ENCODE measurements around the gene RUNX1. TPM values are rescaled to one million over a fixed set of nuclear protein-coding genes. Genes with fewer than 3 reads are reported as not detected.

Gene RUNX1
- total RNA-seq, 1 donor from 2014 or later = 18.7 TPM

- DNase-seq (ENCODE audit: low spot score) = no peak
- Mint-ChIP-seq H3K27ac (ENCODE audit: unreplicated experiment) (no peak overlapping the region), H3K4me1 (ENCODE audit: unreplicated experiment) (peaks cover 5% of the 10 kb centered on the region), H3K36me3 (ENCODE audit: low read depth, unreplicated experiment) (no peaks in the 10 kb centered on the region), H3K27me3 (ENCODE audit: unreplicated experiment) (no peaks in the 10 kb centered on the region), H3K4me3 (ENCODE audit: unreplicated experiment) (no peak overlapping the region), H3K9me3 (ENCODE audit: unreplicated experiment) (no peaks in the 10 kb centered on the region)
- no peak for TF ChIP-seq CTCF (IDR thresholded peaks at IDR 0.05; ENCODE audit: unreplicated experiment)
Observed at GRCh38 chr21:35077466-35077865, 28.4 kb upstream of the RUNX1 start.

GRCh38 chr21:35075546-35075945 lies 26.4 kb upstream of the RUNX1 start:
- Mint-ChIP-seq H3K27me3 (ENCODE audit: unreplicated experiment) (no peaks in the 10 kb centered on the region), H3K9me3 (ENCODE audit: unreplicated experiment) (no peaks in the 10 kb centered on the region), H3K4me1 (ENCODE audit: unreplicated experiment) (peaks cover 5% of the 10 kb centered on the region), H3K36me3 (ENCODE audit: low read depth, unreplicated experiment) (no peaks in the 10 kb centered on the region), H3K4me3 (ENCODE audit: unreplicated experiment) (no peak overlapping the region), H3K27ac (ENCODE audit: unreplicated experiment) (no peak overlapping the region)
- no peak for TF ChIP-seq CTCF (IDR thresholded peaks at IDR 0.05; ENCODE audit: unreplicated experiment)
- DNase-seq (ENCODE audit: low spot score) = no peak

GRCh38 chr21:35072960-35073359 lies 23.9 kb upstream of the RUNX1 start:
- Mint-ChIP-seq H3K4me1 (ENCODE audit: unreplicated experiment) (peaks cover 5% of the 10 kb centered on the region), H3K9me3 (ENCODE audit: unreplicated experiment) (peaks cover 1% of the 10 kb centered on the region), H3K4me3 (ENCODE audit: unreplicated experiment) (no peak overlapping the region), H3K27ac (ENCODE audit: unreplicated experiment) (no peak overlapping the region), H3K36me3 (ENCODE audit: low read depth, unreplicated experiment) (no peaks in the 10 kb centered on the region), H3K27me3 (ENCODE audit: unreplicated experiment) (no peaks in the 10 kb centered on the region)
- TF ChIP-seq CTCF (IDR thresholded peaks at IDR 0.05; ENCODE audit: unreplicated experiment) = no peak
- DNase-seq (ENCODE audit: low spot score) = no peak

GRCh38 chr21:35072557-35072956 lies 23.5 kb upstream of the RUNX1 start:
- no peak for DNase-seq (ENCODE audit: low spot score)
- Mint-ChIP-seq H3K27ac (ENCODE audit: unreplicated experiment) (no peak overlapping the region), H3K4me3 (ENCODE audit: unreplicated experiment) (no peak overlapping the region), H3K9me3 (ENCODE audit: unreplicated experiment) (peaks cover 4% of the 10 kb centered on the region), H3K4me1 (ENCODE audit: unreplicated experiment) (peaks cover 5% of the 10 kb centered on the region), H3K27me3 (ENCODE audit: unreplicated experiment) (no peaks in the 10 kb centered on the region), H3K36me3 (ENCODE audit: low read depth, unreplicated experiment) (no peaks in the 10 kb centered on the region)
- TF ChIP-seq CTCF (IDR thresholded peaks at IDR 0.05; ENCODE audit: unreplicated experiment) = no peak

GRCh38 chr21:35071347-35071746 lies 22.2 kb upstream of the RUNX1 start:
- peaks cover 4% of the 10 kb centered on the region for H3K9me3 Mint-ChIP-seq (ENCODE audit: unreplicated experiment)
- H3K4me3 Mint-ChIP-seq (ENCODE audit: unreplicated experiment) = no peak overlapping the region
- no peak for TF ChIP-seq CTCF (IDR thresholded peaks at IDR 0.05; ENCODE audit: unreplicated experiment)
- no peaks in the 10 kb centered on the region for H3K36me3 Mint-ChIP-seq (ENCODE audit: low read depth, unreplicated experiment)
- H3K27ac Mint-ChIP-seq (ENCODE audit: unreplicated experiment) = no peak overlapping the region
- DNase-seq (ENCODE audit: low spot score) = no peak
- H3K4me1 Mint-ChIP-seq (ENCODE audit: unreplicated experiment) = peaks cover 5% of the 10 kb centered on the region
- H3K27me3 Mint-ChIP-seq (ENCODE audit: unreplicated experiment) = no peaks in the 10 kb centered on the region
